Keratinocyte (primary cell): ENCODE data around the gene DNAJC8. TPM values are rescaled to one million over a fixed set of nuclear protein-coding genes. Genes with fewer than 3 reads are reported as not detected.

ENCODE experiments used
- DNase-seq: peaks from one replicate; pipeline ENCODE4 v3.0.0-alpha.2; 2011; ENCODE audit warnings: low read depth, missing footprints, low spot score
- FAIRE-seq: peaks from 2 replicates; lab custom pipeline; 2011; peaks lifted over from hg19 to GRCh38; lab: Jason Lieb, UNC
- H2AFZ ChIP-seq: 2 replicates; pipeline ENCODE4 v1.6.0; 2012; ENCODE audit warnings: low read length, control low read depth, inconsistent platforms; ENCODE audit not compliant: control insufficient read depth
- H3K27ac ChIP-seq: 2 replicates; pipeline ENCODE4 v1.5.1; 2011; ENCODE audit warnings: low read length; ENCODE audit not compliant: control insufficient read depth, insufficient read depth
- H3K27me3 ChIP-seq: 3 replicates; pipeline ENCODE4 v1.6.0; 2011; ENCODE audit warnings: low read length; ENCODE audit not compliant: control insufficient read depth, insufficient read depth; ENCODE audit errors: extremely low read depth
- H3K36me3 ChIP-seq, 2 experiments: 2 replicates in 1 of 2; 3 replicates in 1 of 2; pipeline ENCODE4 v1.5.1; 2011; ENCODE audit warnings: low read length in 2 of 2, mild to moderate bottlenecking in 1 of 2; ENCODE audit not compliant: control insufficient read depth in 2 of 2, insufficient read depth in 2 of 2; ENCODE audit errors: extremely low read depth in 1 of 2
- H3K4me1 ChIP-seq: 3 replicates; pipeline ENCODE4 v1.5.1; 2011; ENCODE audit warnings: low read length; ENCODE audit not compliant: control insufficient read depth, insufficient read depth; ENCODE audit errors: extremely low read depth
- H3K4me2 ChIP-seq: 3 replicates; pipeline ENCODE4 v1.6.0; 2011; ENCODE audit warnings: low read depth, low read length; ENCODE audit not compliant: control insufficient read depth, insufficient read depth; ENCODE audit errors: extremely low read depth
- H3K4me3 ChIP-seq, 3 experiments: fragments of 200-600 bp in 1 of 3; sonication (generic) in 1 of 3; 2 replicates in 2 of 3; 3 replicates in 1 of 3; pipeline ENCODE4 v1.5.1; 2011 to 2016; ENCODE audit warnings: low read length in 3 of 3, mild to moderate bottlenecking in 3 of 3, control low read depth in 2 of 3, inconsistent platforms in 1 of 3, low read depth in 1 of 3, mixed read lengths in 1 of 3, mixed run types in 1 of 3, moderate library complexity in 1 of 3; ENCODE audit not compliant: control insufficient read depth in 2 of 3, insufficient read depth in 2 of 3; ENCODE audit errors: extremely low read depth in 1 of 3
- H3K79me2 ChIP-seq: 2 replicates; pipeline ENCODE4 v1.6.0; 2012; ENCODE audit warnings: low read length; ENCODE audit not compliant: control insufficient read depth, insufficient read depth
- H3K9ac ChIP-seq: 3 replicates; pipeline ENCODE4 v1.6.0; 2011; ENCODE audit warnings: low read length; ENCODE audit not compliant: control insufficient read depth, insufficient read depth; ENCODE audit errors: extremely low read depth
- H3K9me1 ChIP-seq: 3 replicates; pipeline ENCODE4 v1.6.0; 2011; ENCODE audit warnings: low read length; ENCODE audit not compliant: control insufficient read depth, insufficient read depth; ENCODE audit errors: extremely low read depth
- H3K9me3 ChIP-seq: 2 replicates; pipeline ENCODE4 v1.5.1; 2012; ENCODE audit warnings: low read depth, low read length; ENCODE audit not compliant: control insufficient read depth
- H4K20me1 ChIP-seq: 3 replicates; pipeline ENCODE4 v1.6.0; 2011; ENCODE audit warnings: low read length; ENCODE audit not compliant: control insufficient read depth, insufficient read depth; ENCODE audit errors: extremely low read depth
- CTCF ChIP-seq, 3 experiments: IDR thresholded peaks in 1 of 3; conservative IDR thresholded peaks in 1 of 3; optimal IDR thresholded peaks in 1 of 3; 2 replicates in 2 of 3; 3 replicates in 1 of 3; pipeline versions ENCODE3 to v1.5.1; 2011; ENCODE audit warnings: low read length in 3 of 3, mild to moderate bottlenecking in 3 of 3, moderate library complexity in 2 of 3, control low read depth in 1 of 3, inconsistent platforms in 1 of 3; ENCODE audit not compliant: insufficient read depth in 2 of 3; ENCODE audit errors: extremely low read depth in 1 of 3
- EZH2 ChIP-seq: IDR thresholded peaks from one replicate; pipeline ENCODE4 v1.6.1; 2012; ENCODE audit warnings: inconsistent platforms, mild to moderate bottlenecking, low read length, moderate library complexity
- dilution Hi-C: fragments of 300-500 bp; cut with MboI; formaldehyde crosslinking; loops from one replicate; pipeline ENCODE4 v1.7.0; 2020; ENCODE audit warnings: low sequenced_read_pairs; ENCODE audit not compliant: extremely low pct_ligation_motif_present
- polyA plus RNA-seq, 5 experiments: library from polyadenylated mRNA; depleted of rRNA in 3 of 5; stranded (reverse) in 3 of 5; stranded (forward) in 1 of 5; unstranded in 1 of 5; fragments of >200 nt; gene quantifications; 1 replicate in 1 of 5; 2 replicates in 3 of 5; 3 replicates in 1 of 5; pipeline versions ENCODE4 v1.2.1 to v1.2.3, GENCODE V29; 2011 to 2012; ENCODE audit warnings: missing spikeins in 2 of 5, low read depth in 1 of 5, low replicate concordance in 1 of 5

Gene DNAJC8
- polyA plus RNA-seq, 1 donor (not counting 4 experiments of a cell fraction or from before 2014, with no cell fraction given), result 104 TPM

DNA sequence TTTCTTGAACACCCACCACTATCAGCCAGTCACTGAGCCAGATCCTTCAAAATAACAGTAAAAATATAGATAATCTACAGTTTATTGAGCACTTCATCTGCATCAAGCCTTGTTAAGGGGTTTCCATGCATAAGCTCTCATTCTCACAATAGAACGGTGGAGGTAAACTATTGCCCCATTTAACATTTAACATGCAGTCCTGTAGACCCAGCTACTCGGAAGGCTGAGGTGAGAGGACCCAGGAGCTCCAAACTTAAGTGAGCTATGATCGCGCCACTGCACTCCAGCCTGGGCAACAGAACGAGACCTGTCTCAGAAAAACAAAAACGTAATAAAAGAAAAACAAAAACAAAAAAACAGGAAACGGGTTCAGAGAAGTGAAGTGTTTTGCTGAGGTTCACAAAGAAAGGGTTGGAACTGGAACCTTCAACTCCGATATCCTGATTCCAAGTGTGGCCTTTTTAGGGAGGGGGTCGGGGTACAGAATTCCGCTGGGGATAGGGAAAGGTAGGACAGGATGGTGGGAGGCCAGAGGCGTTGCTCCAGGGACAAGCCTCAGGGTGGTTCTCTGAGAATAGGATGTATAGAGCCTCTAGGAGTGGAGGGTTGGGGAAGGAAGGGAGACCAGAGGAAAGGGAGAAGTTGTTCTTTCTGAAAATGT, 14.9 kb upstream of the DNAJC8 start:
- Histone ChIP-seq H3K27ac (peak overlapping the region; percentile 95), H3K9me1 (no peaks in the 10 kb centered on the region), H3K36me3 (no peaks in the 10 kb centered on the region), H3K79me2 (no peaks in the 10 kb centered on the region), H3K27me3 (no peaks in the 10 kb centered on the region), H3K4me1 (peaks cover 47% of the 10 kb centered on the region), H3K9ac (peak overlapping the region; percentile 33), H2AFZ (peak overlapping the region; percentile 72), H4K20me1 (no peaks in the 10 kb centered on the region), H3K4me2 (peak overlapping the region; percentile 93), H3K4me3 (peak overlapping the region in 1 of 3 experiments; percentile 15), H3K9me3 (no peaks in the 10 kb centered on the region)
- no peak for FAIRE-seq
- no peak for DNase-seq
- dilution Hi-C loops, result no loop called here
- TF ChIP-seq CTCF (optimal IDR thresholded peaks at IDR 0.05 in 1 of 3, IDR thresholded peaks at IDR 0.05 in 1 of 3, conservative IDR thresholded peaks at IDR 0.05 in 1 of 3; ENCODE audit: extremely low read depth in 1 of 3, insufficient read depth in 2 of 3, low read length in 3 of 3) (no peak), EZH2 (no peak)

- Histone ChIP-seq H3K27ac (peak overlapping the region; percentile 81), H3K9me3 (no peaks in the 10 kb centered on the region), H2AFZ (peak overlapping the region; percentile 52), H3K79me2 (no peaks in the 10 kb centered on the region), H3K4me1 (peaks cover 57% of the 10 kb centered on the region), H3K9me1 (no peaks in the 10 kb centered on the region), H4K20me1 (no peaks in the 10 kb centered on the region), H3K36me3 (no peaks in the 10 kb centered on the region), H3K9ac (peak overlapping the region; percentile 80), H3K4me3 (peak overlapping the region; percentile 49 to 79 (median 68)), H3K27me3 (no peaks in the 10 kb centered on the region), H3K4me2 (peak overlapping the region; percentile 88)
- dilution Hi-C loops, result no loop called here
- no peak for FAIRE-seq
- TF ChIP-seq CTCF (optimal IDR thresholded peaks at IDR 0.05 in 1 of 3, IDR thresholded peaks at IDR 0.05 in 1 of 3, conservative IDR thresholded peaks at IDR 0.05 in 1 of 3; ENCODE audit: extremely low read depth in 1 of 3, insufficient read depth in 2 of 3, low read length in 3 of 3) (no peak), EZH2 (no peak)
- no peak for DNase-seq
Measured at GRCh38 chr1:28246427-28246832, 13.6 kb upstream of the DNAJC8 start.
